ENCODE results near the gene NOC2L.

Gene NOC2L

GRCh38 chr1:941015-941587 is 18.0 kb downstream of the NOC2L start:
- DNase-seq, result no peak

DNA sequence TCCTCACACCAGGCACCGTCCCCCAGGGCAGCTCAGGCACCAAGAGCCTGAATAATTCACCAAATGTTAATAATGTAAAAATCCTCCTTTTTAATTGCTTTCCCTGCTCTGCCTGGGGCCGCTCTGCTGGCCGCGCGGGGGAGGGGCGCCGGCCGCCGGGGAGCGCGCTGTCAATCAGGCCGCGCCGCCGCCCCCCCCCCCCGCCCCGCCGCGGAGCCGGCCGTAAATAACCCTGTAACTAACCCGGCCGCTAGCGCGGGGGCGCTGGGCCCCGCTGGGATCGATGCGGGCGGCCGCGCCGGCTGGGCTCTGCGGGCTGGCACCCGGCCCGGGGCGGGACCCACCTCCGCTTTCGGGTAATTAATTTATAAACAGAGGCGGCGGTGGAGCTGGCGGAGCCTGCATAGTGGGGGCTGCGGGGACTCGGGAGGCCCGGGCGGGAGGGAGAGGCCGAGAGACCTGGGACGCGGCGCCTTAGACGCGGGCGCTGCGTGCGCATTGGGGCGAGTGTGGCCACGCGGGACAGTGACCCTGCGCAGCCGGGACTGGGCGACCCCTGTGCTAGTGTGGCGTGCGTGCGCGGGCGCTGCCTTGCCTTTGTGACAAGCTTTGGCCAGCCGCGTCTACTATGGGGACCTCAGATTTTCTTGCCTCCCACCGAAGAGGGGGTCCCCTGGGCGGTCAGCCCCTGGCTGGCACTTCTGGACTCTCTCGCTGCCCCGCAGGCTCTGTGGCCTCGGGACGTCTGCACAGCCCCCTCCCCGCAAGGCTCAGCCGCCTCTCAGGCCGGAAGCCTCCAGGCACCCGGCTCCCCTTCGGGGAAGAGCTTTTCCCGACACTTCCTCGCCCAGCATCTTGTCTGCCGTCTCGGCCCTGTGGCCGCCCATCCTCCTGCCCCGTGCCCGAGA is 18.7 kb downstream of the NOC2L start:
- no peak for DNase-seq

- DNase-seq, result no peak
These were observed 19.4 kb downstream of the NOC2L start for GRCh38 chr1:939511-940106.

DNA sequence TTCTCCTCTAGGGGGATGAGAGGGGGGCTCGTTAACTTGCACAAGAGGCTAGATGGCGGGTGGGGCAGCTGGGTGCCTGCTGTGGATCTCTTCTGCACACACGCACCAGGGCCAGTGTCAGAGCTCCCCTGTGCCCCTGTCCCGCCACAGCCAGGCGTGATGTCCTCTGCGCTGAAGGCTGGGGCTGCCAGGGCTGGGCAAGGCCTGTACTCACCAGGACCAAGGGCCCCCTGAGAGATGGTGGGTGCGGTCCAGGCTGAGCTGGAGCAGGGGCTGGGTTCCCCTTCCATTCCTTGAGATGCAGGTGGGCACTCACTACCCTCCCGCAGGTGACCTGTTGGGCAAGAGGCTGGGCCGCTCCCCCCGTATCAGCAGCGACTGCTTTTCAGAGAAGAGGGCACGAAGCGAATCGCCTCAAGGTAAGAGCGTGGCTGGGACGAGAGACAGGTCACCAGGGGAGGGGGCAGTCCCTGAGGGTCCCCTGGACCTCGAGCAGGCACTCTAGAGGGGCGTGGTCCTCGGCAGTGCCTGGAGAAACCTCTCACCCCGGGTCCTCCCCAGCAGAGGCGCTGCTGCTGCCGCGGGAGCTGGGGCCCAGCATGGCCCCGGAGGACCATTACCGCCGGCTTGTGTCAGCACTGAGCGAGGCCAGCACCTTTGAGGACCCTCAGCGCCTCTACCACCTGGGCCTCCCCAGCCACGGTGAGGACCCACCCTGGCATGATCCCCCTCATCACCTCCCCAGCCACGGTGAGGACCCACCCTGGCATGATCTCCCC is 20.2 kb downstream of the NOC2L start:
- no peak for DNase-seq

- DNase-seq, result no peak
These were observed 20.9 kb downstream of the NOC2L start for GRCh38 chr1:938088-938683.

DNA sequence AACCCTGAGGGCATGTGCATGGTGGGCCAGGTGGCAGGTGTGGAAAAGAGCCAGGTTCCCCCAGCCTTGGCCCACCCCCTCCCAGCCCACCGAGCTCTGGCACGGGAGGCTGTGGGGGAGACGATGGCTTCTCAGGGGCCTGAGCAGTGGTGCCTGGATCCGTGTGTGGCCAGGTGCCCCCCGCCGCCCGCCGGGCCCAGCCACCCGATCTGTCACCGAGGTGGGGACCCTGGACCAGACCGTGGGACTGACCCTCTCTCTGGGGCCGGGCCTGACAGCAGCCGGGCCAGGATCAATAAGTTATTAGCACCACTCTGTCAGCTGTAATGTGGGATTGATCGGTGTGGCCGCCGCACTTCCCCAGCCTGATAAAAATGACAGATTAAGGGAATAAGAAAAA is 21.5 kb downstream of the NOC2L start:
- no peak for DNase-seq

- no peak for DNase-seq
These were observed 22.4 kb downstream of the NOC2L start for GRCh38 chr1:936348-937264.

- no peak for DNase-seq
These were observed 23.3 kb downstream of the NOC2L start for GRCh38 chr1:935751-936231.

- no peak for DNase-seq
These were observed 23.9 kb downstream of the NOC2L start for GRCh38 chr1:934991-935750.

DNA sequence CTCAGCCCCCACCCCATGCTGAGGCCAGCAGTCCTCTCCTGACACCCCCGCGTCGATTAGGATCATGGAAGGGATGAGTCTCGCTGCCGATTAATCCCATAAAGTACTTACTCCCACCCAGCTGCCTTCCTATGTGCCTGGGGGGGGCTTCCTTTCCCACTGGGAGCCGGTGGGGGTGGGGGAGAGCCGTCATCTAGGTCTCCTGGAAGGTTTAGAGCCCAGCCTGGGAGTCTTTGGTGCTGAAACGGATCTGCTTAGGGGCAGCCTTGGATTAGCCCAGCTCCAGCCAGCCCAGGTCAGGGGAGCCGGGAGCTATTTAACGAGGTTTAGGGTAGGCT is 25.5 kb downstream of the NOC2L start:
- no peak for DNase-seq

GRCh38 chr1:932776-933602 is 26.1 kb downstream of the NOC2L start:
- DNase-seq, result no peak

DNA sequence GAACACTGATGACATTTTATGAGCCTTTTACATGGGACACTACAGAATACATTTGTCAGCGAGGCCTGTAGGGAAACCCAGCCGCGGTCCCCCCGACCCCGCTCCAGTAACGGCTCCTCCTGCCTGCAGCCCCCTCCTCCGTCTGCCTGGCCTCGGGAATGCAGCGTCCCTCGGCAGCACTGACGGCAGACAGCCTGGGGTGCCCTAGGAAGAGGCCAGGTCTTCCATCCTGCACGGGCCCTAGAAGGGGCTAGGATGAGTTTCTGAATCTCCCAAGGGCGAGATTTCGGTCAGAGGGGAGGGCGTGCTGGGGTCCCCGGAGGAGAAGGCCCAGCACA is 26.9 kb downstream of the NOC2L start:
- DNase-seq, result no peak

- no peak for DNase-seq
These were observed 27.5 kb downstream of the NOC2L start for GRCh38 chr1:931380-932172.

GRCh38 chr1:930633-931138 is 28.4 kb downstream of the NOC2L start:
- DNase-seq, result no peak

DNA sequence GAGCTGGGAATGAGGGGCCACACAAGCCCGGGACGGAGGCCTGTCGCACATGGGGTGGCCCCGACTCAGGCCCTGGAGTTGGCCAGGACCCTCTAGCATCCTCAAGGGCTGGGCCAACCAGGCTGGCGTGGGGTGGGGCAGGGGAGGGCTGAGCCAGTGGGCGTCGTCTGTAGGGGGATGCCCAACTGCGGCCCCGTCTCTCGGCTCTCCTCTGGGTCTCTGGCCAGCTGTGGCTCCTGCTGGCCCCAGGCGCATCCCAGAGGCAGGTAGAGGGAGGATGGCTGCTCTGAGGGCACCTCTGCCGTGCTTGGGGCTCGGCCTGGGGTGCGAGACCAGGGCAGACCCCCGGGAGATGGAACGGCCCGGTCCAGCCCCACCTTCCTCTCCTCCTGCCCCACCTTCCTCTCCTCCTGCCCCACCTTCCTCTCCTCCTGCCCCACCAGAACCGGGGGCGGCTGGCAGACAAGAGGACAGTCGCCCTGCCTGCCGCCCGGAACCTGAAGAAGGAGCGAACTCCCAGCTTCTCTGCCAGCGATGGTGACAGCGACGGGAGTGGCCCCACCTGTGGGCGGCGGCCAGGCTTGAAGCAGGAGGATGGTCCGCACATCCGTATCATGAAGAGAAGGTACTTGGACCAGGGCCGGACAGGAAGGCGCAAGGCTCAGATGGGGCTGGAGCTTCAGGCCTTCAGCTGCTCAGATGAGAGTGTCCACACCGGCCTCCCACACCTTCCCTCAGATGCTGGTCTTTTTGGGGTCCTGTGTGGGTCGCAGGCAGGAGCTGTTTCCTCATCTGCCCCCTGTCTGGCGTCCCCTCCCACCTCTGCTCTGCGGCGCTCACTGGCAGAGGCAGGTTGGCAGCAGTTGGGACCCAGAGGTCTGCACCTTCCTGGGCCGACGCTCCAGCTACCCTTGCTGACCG is 29.1 kb downstream of the NOC2L start:
- no peak for DNase-seq

DNA sequence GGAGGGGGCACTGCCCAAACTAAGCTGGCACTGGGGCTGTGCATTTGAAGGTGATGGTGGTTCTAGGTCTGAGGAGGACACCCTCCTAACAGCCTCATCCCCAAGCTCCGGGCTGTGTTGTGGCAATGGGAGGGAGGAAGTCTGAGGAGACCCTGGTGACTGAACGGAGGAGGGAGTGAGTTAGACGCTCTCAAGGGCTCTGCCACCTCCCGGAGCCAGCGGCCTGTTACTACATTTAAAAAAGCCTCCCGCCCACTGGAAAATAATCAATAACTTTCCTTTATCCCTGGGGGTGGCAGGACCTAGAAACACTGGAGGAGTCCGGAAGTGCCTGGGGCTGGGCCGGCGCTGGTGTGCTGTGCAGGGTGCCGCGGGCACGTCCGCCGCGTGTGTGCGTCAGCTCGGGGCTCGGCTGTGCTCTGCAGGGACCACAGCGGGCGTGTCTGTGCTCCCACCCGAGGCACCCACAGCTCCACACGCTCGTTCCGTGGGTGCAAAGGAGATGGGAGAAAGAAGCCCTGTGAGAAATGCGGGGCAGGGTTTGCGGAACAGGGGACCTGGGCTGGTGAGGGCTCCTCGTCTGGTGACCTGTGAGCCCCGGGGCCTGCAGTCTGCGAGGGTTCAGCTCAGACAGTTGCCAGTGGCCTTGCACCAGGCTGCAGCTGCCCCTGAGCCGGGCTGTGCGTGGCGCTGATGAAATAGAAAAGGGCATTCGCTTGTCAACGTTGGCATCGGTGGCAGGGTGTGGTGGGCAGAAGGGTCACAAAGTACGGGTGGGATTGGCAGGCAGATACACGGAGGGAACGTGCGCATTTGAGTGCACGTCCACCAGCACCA is 30.0 kb downstream of the NOC2L start:
- DNase-seq, result no peak

DNA sequence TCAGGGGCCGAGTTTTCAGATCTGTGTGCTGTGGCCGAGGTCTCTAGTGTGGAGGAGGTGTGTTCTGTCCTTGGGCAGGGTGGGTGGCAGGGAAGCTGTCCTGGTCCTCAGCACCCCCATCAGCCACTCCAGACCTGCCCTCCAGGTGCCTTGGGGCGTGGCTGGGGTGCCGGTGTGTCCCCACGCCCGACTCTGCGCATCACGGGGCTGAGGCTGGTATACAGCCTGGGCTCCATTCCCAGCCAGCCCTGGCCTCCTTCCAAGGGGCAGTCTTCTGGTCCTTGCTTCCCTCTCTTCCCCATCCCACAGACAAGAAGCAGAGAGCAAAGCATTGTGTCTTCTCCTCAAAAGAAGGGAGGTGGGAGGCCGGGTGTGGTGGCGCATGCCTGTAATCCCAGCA is 31.3 kb downstream of the NOC2L start:
- DNase-seq, result no peak

Data from activated CD4-positive, alpha-beta T cell treated with anti-CD3 and anti-CD28 coated beads for 1 hour (primary cell).